ENCODE measurements around the gene SLC20A1.
"Not testable (repeated sequence)": the region's sequence is repeated elsewhere in the genome, so short reads cannot be mapped to it uniquely, and the experiment has no call there.

The SLC20A1 gene

DNA sequence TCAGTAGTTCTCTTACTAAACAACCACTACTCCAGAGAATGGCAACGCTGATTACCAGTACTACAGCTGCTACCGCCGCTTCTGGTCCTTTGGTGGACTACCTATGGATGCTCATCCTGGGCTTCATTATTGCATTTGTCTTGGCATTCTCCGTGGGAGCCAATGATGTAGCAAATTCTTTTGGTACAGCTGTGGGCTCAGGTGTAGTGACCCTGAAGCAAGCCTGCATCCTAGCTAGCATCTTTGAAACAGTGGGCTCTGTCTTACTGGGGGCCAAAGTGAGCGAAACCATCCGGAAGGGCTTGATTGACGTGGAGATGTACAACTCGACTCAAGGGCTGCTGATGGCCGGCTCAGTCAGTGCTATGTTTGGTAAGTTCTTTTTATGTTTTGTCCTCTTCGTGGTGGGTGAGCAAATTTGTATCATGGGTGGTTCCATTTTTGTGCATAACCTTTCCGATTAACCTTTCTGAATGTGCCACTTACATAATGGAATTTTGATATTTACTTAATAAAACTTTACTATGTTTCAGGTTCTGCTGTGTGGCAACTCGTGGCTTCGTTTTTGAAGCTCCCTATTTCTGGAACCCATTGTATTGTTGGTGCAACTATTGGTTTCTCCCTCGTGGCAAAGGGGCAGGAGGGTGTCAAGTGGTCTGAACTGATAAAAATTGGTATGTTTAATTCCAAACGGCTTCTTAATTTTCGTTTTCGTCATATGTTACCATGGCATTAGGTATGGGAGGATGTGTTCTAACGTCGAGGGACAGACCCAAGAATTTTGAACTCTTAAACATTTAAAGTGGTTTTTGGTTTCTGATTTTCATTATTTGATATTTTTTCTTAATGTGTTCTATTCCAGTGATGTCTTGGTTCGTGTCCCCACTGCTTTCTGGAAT is 1.3 kb downstream of the SLC20A1 start:
- no peak for DNase-seq

DNA sequence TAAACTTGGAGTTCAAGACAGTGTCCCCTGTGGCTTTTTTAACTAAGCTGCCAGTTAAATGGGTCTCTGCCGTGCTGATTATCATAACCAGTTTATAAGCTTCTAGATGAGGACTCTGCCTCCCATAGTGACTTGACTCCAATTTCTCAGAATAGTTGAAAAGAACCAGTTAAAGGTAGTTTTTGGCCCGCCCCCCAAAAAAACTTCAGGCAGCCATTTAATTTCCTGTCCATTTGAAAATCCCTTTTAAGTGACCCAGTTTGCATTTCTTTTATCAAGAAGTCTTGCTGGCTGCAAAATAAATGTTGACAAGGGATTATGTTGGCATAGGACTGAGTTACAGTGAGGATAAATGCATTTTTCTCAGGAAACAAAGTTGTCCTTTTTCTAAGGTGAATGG is 2.3 kb downstream of the SLC20A1 start:
- no peak for DNase-seq

DNA sequence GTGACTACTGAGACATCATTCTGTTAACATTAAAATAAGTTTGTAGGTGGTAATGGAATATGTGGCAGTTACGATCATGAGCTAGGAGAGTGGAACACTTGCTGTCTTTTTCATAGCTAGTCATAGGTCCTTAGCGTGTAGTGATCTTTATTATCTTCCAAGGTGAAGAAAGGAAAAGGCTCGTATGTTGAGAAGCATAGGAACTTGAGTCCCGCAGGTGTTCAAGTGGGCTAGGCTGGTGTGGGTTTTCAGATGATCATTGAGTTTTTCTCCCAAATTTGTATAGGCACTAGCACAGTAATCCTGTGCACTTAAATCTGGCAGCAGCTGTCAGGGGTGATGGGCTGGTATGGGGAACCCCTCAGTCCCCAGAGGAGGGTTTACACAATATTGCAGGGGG is 10.9 kb downstream of the SLC20A1 start:
- DNase-seq = no peak

DNA sequence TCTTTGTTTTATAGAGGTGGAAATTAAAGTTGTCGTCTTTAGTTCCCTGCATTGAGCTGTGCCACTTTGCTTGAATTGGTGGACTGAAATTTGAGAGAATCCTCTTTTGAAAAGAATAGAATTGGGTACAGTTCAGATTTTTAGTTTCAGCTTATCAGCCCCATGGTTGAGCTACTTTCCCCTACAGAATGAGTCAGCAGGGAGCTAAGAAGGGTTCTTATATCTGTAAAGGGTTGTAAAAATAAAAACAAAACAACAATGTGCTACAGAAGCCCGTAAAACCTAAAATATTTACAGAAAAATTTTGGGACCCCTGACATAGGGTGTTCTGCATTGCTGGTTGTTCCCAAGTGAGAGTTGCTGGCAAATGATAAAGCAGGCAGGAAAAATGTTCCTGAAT is 12.6 kb downstream of the SLC20A1 start:
- DNase-seq = no peak

DNA sequence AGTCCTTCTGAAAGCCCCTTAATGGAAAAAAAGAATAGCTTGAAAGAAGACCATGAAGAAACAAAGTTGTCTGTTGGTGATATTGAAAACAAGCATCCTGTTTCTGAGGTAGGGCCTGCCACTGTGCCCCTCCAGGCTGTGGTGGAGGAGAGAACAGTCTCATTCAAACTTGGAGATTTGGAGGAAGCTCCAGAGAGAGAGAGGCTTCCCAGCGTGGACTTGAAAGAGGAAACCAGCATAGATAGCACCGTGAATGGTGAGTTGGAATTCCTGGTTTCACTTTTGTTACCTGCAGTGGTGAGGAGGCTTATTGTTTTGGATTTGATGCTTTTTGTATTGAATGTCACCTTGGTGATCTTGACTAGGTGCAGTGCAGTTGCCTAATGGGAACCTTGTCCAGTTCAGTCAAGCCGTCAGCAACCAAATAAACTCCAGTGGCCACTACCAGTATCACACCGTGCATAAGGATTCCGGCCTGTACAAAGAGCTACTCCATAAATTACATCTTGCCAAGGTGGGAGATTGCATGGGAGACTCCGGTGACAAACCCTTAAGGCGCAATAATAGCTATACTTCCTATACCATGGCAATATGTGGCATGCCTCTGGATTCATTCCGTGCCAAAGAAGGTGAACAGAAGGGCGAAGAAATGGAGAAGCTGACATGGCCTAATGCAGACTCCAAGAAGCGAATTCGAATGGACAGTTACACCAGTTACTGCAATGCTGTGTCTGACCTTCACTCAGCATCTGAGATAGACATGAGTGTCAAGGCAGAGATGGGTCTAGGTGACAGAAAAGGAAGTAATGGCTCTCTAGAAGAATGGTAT is 13.3 kb downstream of the SLC20A1 start:
- no peak for DNase-seq

DNA sequence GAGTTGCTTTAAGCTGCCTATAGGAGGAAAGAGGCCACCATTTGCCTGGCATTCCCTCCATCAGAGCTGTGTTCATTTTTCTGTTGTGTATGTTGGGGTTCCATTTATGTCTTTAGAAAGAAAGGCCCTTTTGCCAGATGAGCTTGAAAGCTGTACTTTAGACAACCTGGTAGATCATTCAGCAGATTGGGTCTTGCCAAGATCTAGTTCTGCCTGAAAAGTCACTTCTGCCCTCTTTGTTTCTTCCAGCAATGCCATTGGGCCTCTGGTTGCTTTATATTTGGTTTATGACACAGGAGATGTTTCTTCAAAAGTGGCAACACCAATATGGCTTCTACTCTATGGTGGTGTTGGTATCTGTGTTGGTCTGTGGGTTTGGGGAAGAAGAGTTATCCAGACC is 14.4 kb downstream of the SLC20A1 start:
- no peak for DNase-seq

DNA sequence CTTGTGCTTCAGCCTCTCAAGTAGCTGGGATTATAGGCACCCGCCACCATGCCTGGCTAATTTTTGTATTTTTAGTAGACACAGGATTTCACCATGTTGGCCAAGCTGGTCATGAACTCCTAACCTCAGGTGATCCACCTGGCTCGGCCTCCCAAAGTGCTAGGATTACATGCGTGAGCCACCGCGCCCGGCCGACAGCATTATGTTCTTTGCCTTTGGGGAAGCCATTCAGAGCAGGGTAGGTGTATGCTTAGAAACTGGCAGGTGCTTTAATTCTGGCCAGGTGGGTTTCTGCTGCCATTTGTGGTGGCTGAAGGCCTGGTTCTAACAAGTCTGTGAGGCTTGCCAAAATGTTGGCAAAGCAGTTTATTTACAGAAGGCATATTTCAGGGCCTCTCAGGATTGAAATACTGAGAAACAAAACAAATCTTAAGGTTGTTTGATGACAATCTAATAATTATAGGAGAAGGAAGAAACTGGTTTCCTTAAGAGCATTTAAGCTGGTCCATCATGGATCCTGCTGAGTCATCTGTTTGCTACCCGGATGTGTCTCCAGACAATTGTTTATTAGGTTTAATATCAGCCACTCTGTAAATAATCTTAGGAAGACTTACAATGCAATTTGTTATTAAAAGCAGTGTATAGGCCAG is 16.0 kb downstream of the SLC20A1 start:
- DNase-seq = no peak

DNA sequence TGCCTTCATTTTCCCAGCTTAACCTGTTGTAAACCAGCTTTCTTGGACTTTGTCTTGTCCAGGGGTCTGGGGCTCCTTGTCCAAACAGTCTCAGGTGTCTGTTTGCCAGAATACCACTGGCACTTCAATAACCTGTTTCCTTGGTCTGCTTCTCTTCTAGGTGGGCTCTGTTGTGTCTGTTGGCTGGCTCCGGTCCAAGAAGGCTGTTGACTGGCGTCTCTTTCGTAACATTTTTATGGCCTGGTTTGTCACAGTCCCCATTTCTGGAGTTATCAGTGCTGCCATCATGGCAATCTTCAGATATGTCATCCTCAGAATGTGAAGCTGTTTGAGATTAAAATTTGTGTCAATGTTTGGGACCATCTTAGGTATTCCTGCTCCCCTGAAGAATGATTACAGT is 17.0 kb downstream of the SLC20A1 start:
- no peak for DNase-seq

DNA sequence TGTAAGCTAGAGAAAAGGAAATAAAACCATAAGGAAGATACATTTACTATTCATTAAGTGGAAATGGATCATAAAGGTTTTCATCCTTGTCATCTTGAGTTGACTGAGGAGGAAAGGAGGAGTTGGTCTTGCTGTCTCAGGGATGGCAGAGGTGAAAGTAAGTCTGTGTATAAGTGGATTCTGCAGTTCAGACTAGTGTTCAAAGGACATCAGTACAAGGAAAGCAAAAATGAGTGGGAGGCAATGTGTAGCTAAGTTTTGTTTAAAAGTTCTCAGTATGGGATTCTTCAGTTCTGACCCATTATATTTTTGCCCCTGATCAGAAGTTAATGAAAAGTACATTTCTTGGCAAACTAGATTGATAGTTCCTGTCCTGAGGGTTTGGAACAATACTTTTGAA is 18.9 kb downstream of the SLC20A1 start:
- DNase-seq = no peak

DNA sequence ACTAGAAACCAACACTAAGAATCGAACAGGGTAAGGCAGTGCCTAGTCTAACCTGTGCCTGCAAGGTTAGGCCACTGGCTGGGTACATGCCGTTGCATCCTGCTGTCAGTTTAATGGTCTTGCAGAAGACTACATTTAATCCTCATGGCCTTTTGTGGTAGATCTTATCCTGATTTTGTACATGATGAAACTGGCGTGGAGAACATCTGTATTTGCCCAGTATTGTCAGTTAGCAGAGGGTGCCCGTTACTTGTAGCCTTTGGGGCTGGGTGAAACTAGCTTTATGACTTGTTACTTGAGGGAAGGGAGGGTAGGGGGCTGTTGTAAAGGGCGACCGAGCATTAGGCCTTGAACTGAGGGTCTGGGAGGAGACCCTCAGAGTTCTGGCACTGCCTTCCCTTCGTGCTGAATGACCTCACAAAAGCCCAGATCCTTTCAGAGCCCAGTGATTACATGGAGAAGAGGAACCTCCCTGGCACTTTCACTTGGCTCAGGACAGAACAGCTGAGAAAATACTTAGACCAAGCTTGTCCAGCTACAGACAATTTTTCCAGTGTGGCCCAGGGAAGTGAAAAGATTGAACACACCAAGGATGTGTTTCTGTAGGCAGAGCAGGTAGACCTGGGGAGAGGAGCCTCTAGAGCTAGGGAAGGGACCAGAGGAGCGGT is 19.5 kb downstream of the SLC20A1 start:
- DNase-seq = no peak

DNA sequence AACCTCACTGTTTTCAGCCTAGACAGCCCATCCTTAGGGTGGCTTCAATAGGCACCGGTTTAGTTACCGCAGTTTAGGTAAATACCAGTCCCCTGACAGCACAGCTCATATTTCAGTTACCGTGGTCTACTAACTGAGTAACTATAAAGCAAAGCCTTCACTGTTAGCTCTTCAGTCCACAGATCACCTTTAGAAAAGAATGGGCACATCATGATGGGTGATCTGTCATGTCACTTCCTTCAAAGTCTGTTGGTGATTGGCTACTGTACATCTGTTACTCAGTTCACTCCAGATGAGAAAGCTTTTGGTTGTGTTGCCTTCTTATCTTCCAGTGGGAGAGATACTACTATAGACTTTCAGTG is 21.0 kb downstream of the SLC20A1 start:
- DNase-seq = no peak

DNA sequence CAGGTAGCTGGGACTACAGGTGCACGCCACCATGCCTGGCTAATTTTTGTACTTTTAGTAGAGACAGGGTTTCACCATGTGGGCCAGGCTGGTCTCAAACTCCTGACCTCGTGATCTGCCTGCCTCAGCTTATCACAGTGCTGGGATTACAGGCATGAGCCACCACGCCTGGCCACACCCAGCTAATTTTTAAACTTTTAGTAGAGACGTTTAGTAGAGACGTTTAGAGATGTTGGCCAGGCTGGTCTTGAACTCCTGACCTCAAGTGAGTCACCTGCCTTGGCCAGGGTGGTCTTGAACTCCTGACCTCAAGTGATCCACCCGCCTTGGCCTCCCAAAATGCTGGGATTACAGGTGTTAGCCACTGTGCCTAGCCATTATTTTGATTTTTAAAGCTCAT is 21.8 kb downstream of the SLC20A1 start:
- not testable (repeated sequence) for DNase-seq

DNA sequence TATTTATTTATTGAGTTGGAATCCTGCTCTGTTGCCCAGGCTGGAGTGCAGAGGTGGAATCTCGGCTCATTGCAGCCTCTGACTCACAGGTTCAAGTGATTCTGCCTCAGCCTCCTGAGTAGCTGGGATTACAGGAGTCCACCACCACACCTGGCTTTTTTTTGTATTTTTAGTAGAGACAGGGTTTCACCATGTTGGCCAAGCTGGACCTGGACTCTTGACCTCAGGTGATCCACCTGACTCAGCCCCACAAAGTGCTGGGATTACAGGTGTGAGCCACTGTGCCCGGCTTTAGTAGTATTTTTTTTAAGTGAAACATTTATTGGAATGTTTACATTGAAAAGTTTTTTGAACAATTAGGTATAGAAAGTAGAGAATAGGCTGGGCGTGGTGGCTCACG is 23.9 kb downstream of the SLC20A1 start:
- no peak for DNase-seq

DNA sequence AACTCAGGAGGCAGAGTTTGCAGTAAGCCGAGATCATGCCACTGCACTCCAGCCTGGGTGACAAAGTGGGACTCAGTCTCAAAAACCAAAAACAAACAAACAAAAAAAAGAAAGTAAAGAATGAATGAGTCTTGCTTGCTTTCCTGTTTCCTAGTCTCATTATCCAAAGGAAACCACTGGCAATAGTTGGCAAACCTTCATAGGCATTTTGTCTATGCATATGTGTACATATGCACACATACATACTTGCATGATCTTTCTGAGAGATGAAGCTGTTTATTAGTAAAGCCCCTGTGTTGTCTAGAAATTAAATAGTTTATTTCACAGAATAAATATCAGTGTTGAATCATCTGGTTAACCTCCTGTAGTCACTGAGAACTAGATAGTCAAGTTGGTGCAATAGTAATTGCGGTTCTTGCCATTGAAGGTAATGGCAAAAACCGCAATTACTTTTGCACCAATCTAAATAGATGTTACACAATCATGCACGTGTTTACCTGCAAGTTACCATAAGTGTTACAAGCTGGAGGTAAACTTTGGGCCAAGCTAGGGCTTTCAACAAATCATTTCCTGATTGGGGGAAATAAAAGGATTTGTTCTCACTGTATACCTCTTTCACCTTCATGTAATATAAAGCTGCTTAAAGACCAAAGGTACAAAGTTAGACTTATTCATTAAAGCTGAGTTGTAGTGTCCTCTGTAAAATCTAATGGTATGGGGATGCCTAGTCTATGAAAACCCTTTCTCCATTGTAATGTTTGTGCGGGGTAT is 24.7 kb downstream of the SLC20A1 start:
- DNase-seq = no peak

DNA sequence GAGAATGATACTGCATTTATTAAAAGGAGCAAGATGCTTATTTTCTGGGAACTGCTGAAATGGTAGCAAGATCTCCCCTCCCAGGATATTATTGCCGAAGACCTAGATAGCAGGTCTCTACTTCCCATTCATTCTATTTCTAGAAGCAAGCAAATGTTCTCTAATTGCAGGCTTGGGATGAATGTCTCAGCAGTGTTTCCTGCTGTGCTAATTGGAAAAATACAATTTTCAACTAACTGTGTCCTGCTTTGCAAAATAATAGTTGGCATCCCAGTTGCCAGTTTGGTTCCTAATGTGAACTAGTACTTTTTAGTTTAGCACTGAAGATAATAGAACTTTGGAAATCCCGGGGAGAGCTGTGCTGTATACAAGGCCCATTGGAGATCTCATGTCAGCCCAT is 26.1 kb downstream of the SLC20A1 start:
- DNase-seq = no peak

DNA sequence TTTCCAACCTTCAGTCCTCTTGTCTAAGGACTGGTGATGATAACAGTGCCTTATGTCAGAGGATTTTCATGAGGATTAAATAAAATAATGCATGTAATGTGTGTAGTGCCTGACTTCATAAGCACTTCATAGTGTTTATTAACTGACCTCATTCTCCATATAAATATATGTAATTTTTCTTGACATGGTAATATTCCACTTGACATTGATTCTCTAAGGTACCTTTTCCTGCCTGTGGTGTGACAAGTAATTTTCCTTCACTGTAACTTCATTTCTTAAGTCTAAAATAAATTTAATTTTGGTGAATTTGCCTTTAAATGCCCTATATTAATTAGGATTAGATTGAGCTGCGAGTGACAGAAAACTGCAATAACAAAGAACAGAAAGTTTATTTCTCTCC is 27.3 kb downstream of the SLC20A1 start:
- DNase-seq = no peak

DNA sequence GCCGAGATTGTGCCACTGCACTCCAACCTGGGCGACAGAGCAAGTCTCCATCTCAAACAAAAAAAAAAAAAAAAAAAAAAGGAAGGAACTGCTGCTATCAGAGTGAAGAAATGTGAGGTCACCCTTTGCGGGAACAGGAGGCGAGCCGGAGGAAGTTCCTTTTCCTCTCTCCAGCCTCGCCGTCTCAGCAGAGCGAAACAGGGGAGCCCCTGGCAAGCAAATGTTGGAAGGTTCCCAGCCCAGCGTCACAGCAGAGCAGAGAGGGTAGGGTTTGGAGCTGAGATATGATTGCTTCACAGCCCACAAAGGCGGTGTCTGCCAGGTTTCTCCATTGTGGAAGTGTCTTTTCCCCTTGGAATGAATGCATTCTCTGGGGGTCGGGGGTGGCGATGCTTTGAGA is 28.5 kb downstream of the SLC20A1 start:
- peak; percentile 85 to 94 (median 93) for DNase-seq

DNA sequence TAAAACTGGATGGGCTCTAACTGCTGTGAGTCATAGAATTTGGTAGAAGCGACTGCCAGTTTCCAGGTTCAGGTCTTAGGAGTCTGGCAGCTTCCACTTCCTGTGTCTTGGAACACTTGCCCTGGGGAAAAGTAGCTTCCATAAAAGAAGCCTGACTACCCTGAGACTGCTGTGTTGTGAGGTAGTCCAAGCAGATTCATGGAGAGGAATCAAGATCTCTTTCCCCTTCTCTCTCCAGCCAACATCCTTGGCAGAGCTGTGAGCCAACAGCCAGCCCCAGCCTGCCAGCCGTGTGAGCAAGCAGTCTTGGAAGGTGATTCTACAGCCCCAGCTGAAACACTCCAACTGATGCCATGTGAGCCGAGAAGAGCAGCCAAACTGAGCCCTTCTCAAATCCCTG is 33.7 kb downstream of the SLC20A1 start:
- DNase-seq = no peak

DNA sequence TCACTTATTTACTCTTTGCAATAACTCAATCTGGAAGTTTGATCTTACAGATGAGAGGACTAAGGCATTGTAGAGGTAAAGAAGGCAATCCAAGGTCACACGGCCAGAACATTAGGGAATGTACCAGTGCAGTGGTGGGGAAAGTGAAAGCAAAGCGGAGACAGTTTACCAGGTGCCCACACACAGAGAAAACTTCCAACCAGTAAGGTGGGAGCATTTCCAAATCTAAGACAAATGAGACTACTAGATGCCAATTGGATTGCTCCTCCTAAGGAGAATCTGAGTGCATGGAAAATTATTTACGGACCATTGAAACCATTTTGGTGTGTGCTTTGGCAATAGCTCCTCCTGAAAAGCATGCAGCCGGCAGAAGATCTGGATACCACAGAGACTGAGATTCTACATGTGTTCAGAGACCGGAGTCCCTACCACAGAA is 34.9 kb downstream of the SLC20A1 start:
- no peak for DNase-seq

DNA sequence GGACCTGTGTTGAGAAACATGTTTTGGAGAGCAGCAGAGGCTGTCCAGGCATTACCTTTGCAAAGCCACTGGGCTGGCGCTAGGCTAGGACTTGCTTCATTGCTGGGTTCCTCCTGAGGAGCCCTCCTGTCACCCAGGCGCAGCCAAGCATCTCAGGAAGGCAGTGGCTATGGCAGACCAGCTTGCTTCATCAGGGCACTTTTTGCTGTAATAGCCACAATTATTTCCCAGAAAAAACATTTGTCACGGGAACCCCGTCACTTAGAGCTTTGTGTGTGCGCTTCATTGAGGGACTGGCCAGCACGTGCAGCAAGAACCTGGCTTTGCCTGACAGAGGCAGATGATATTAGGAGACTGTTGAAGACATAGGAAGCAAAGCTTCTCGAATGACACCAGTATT is 36.4 kb downstream of the SLC20A1 start:
- peak in 3 of 4 experiments; percentile 23 to 51 (median 33) for DNase-seq

DNA sequence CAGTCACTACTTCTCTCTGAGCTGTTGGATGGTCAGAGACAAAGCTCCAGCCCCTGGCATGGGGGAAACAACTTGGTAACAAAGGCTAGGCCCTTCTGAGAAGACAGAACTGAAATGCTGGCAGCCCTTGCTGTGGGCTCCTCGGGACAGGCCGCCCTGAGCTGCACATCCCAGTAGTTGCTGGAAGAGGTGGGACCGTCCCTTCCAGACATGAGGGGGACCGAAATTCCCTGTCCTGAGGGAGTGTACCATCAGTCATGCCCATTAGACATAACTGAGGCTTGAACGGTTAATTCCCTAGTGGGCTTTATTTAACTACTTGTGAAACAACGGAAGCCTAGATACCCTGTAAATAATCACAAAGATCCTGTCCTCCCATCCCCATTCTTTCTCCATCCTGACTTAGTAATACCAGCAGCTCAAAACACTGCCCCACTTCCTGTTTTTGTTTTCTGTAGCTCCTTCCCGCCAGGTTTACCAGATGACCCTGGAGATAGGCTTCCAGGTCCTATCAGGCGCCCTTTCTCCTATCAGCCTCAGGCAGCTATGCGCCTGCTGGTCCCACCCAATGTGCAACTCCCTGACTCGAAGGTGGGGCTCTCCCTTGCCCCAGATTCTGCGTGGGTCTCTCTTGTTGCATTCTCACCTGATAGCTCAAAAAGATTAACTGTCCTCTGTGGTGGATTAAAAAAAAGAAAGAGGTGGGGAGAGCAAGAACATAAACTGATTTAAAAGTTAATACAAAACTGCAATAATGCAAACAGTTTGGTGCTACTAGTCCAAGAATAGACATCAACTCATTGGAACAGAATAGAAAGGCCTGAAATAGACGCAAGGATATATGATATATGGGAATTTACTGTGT is 38.0 kb downstream of the SLC20A1 start:
- DNase-seq = peak in 1 of 4 experiments; percentile 31

Measured in suppressor macrophage (primary cell).